Stimulated activated CD4-positive, alpha-beta T cell treated with anti-CD3 and anti-CD28 coated beads, Interleukin-4, amount 100 ng/mL, for 1 hour (primary cell): ENCODE results near the gene ZIC2.
"Not testable (repeated sequence)": the region's sequence is repeated elsewhere in the genome, so short reads cannot be mapped to it uniquely, and the experiment has no call there.

ENCODE experiments used
- DNase-seq: peaks from one replicate; pipeline ENCODE4 v3.0.0-alpha.2; 2020

Gene ZIC2

GRCh38 chr13:100024023-100024422 is 42.4 kb downstream of the ZIC2 start:
- DNase-seq, result no peak

- no peak for DNase-seq
Observed at GRCh38 chr13:100029933-100030332, 48.3 kb downstream of the ZIC2 start.

DNA sequence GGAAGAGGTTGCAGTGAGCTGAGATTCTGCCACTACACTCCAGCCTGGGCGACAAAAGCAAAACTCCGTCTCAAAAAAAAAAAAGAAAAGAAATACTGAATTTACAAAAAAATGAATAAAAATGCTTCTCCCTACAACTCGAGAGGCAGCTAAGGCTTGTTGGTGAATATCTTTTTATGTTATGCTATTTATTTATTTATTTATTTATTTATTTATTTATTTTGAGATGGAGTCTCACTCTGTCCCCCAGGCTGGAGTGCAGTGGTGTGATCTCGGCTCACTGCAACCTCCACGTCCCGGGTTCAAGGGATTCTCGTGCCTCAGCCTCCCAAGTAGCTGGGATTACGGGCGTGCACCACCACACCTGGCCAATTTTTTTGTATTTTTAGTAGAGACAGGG is 51.1 kb downstream of the ZIC2 start:
- not testable (repeated sequence) for DNase-seq

DNA sequence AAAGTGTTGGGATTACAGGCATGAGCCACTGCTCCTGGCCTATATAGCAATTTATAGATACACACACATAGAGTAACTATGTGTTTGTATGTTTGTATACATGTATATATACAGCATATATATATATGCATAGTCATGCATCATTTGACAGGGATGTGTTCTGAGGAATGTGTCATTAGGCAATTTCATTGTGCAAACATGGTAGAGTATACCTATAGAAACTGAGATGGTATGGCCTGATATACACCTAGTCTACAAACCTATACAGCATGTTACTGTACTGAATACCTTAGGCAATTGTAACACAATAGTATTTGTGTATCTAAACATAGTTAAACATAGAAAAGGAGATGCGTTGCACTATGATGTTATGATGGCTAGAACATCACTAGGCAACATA is 54.4 kb downstream of the ZIC2 start:
- DNase-seq, result no peak
